AG08396 (cell line): ENCODE measurements around the gene DLG5.

Source experiments
- DNase-seq: peaks from one replicate; pipeline ENCODE4 v3.0.0; 2012; ENCODE audit warnings: low spot score, mixed read lengths

The DLG5 gene, protein sequence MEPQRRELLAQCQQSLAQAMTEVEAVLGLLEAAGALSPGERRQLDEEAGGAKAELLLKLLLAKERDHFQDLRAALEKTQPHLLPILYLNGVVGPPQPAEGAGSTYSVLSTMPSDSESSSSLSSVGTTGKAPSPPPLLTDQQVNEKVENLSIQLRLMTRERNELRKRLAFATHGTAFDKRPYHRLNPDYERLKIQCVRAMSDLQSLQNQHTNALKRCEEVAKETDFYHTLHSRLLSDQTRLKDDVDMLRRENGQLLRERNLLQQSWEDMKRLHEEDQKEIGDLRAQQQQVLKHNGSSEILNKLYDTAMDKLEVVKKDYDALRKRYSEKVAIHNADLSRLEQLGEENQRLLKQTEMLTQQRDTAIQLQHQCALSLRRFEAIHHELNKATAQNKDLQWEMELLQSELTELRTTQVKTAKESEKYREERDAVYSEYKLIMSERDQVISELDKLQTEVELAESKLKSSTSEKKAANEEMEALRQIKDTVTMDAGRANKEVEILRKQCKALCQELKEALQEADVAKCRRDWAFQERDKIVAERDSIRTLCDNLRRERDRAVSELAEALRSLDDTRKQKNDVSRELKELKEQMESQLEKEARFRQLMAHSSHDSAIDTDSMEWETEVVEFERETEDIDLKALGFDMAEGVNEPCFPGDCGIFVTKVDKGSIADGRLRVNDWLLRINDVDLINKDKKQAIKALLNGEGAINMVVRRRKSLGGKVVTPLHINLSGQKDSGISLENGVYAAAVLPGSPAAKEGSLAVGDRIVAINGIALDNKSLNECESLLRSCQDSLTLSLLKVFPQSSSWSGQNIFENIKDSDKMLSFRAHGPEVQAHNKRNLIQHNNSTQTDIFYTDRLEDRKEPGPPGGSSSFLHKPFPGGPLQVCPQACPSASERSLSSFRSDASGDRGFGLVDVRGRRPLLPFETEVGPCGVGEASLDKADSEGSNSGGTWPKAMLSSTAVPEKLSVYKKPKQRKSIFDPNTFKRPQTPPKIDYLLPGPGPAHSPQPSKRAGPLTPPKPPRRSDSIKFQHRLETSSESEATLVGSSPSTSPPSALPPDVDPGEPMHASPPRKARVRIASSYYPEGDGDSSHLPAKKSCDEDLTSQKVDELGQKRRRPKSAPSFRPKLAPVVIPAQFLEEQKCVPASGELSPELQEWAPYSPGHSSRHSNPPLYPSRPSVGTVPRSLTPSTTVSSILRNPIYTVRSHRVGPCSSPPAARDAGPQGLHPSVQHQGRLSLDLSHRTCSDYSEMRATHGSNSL (N-terminal part only)

DNA sequence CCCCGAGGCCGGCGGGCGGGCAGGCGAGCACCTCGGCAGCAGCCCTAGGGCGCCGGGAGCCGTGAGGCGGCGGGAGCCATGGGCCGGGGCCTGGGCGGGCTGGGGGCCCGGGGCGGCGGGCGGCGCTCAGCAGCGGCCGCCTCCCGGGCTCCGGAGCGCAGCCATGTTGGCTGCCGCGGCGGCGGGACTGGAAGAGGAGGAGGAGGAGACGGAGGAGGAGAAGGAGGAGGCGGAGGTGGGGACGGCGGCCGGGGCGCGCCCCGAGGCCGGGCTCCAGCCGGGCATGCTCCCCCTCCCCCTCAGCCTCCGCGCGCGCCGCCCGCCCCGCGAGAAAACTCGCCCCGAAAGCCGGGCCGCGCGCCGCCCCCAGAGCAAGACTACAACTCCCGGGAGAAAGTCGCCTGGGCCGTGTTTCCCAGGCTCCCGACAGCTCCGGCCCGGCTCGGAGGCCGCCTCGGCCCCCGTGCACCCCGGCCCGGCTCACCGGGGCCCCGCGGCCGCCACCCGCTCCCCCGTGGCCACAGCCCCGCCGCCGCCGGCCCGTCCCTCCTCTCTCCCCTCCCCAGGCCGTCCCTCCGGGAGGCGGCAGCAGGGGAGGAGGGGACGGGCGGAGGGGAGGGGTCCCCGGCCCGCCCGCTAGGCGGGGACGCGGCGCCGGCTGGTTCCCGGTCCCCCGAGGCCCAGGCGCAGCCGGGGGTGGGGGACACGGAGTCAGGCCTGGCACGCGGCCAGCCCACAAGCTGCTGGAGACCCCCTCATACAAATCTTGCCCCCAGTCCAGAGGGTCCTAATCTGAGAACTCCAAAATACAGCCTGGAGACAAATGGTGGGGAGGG lies at the start of gene DLG5:
TSS of gene DLG5 (minus strand) at position 190 of the 836 bp plus-strand sequence. CDS start 235 bp downstream, outside the sequence.
- DNase-seq = peak; percentile 88

DNA sequence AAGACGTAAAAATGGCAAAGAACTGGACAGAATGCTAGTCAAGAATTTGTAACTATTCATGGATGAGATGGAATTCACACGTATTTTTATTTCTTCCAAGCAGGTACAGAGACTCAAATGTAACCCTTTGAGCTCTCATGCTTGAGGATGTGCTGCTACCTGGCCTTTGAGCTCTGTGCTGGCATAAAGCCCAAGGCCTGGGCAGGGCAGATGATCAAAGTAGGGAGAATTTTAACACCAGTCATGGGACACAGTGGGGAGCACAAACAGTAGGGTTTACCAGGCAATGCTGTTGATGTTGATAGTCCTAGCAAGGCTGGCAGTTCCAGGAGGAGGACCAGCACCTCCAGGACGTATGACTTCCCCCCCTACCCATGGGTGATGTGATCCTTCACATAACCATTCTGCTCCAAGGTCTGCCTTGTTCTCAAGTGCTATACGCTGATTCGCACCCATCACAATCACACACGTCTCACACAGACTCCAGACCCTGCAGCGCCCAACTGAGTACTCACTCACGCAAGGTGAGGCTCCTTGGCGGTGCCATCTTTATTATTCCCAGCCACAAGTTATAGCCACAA lies 48.6 kb upstream of the DLG5 start:
- no peak for DNase-seq

DNA sequence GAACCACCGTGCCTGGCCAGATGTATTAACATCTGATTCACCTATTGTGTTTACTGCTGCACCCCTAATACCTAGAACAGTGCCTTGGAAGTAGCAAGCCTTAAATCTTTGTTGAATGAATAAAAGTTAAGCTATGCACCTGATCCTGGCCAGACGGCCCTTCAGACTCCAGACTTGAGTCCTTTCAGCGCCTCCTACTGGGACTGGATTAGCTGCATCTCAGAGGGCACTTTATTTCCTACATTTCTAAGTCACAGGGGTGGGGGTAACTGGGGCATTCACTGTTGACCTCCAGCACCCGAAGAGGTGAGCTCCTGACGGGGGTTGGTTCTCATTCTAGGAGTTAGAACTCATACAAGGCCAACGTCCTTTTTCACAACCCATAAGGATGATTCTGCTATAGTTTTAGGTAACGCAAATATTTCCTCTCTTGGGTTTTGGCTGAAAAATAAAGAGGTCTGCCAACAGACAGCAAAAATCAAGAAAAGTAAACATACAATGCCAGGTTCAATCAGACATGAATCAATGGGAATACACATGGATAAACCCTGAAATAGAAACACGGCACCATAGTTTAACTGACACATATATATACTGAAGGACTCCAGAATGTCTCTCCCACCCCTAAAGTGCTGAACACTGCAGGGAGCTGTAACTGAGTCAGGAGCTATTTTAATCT lies 48.0 kb upstream of the DLG5 start:
- peak; percentile 45 for DNase-seq

DNA sequence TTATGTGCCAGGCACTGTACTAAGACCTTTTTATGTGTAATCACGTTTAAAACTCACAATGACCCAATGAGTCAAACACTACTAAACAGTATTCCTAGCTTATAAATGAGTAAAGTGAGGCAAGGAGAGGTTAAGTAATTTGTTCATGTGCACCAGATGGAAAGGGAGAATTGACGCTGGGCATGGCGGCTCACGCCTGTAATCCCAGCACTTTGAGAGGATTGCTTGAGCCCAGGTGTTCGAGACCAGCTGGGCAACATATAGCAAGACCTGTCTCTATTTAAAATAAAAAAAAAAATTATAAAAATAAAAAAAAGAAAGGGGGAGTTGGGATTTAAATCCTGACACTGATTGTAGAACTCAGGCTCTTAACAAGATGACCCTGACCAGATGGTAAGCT lies 46.7 kb upstream of the DLG5 start:
- no peak for DNase-seq

DNA sequence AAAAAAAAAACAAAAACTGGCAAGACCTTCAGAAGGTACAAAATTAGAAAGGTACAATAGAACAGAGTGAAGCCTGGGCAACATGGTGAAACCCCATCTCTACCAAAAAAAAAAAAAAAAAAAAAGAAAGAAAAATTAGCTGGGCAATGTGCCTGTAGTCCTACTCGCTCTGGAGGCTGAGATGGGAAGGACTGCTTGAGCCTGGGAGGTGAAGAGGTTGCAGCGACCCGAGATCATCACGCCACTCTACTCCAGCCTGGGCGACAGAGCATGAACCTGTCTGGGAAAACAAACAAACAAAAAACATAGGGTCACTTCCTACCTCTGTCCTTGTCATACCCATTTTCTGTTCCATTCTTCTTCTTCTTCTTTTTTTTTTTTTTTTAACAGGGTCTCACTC lies 45.6 kb upstream of the DLG5 start:
- DNase-seq = no peak

DNA sequence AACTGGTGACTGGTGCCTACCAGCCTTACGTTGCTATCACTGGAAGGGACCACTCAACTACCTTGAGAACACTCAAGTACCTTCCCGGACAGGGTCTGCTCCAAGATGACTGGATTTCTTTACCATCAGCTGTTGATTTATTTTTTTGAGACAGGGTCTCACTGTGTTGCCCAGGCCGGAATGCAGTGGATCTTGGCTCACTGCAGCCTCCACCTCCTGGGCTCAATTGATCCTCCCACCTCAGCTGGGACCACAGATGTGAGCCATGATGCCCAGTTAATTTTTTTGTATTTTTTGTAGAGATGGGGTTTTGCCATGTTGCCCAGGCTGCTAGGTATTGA lies 45.2 kb upstream of the DLG5 start:
- no peak for DNase-seq

DNA sequence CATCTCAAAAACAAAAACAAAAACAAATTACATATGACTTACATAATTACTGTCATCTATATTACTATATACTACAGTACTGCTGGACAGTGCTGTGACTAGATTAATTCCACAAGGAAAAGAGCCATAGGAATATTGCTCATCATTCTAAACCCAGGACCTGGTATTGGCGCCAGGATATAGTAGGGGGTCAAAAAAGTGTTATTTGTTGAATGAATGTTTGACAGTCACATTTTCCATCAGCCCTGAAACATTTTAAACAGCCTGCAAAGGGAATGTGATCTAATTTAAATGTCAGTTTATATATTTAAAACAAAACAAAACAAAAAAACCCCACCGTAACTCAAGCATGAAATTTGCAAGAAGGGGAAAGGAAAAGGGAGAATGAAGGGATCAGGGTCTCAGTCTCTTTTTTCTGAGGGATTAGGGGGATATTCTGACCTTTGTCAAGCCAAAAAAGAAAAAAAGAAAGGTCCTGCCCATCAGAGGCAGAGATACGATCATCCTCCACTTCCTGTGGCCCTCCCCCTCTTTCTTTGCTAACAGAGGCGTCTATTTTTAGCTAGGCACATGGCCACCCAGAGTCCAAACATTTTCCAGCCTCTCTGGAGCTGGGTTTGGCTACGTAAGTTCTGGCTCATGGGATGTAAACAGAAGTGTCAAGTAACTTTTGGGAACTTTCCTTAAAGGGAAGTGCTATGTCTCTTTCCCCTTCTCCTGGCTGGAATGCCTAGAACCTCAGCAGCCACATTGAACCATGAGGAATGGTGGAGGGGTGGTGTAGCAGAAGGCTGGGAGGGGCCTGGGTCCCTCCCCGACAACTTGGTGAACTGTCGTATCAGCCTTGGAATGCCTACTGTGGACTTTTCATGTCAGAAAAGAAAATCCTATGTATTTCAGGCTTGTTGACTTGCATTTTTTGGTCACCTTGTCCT lies 44.6 kb upstream of the DLG5 start:
- DNase-seq = peak; percentile 87

DNA sequence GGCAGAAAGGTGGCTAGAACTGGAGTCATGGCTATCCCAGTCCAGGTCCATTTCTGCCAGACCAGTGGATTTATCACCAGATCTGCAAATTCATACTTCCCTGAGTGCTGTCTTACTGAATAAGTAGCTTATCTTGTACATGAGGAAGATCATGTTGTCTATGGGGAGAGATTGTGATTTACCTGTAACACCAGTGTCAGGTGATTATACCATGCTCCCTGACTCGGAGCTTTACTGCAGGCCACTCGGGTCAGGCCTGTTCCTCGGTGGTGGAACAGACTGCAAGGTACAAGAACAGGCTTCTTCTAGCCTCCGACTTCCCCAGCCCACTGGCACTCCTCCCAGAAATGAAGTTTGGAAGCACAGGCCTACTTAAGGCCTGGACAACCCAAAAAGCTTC lies 42.6 kb upstream of the DLG5 start:
- DNase-seq = no peak

DNA sequence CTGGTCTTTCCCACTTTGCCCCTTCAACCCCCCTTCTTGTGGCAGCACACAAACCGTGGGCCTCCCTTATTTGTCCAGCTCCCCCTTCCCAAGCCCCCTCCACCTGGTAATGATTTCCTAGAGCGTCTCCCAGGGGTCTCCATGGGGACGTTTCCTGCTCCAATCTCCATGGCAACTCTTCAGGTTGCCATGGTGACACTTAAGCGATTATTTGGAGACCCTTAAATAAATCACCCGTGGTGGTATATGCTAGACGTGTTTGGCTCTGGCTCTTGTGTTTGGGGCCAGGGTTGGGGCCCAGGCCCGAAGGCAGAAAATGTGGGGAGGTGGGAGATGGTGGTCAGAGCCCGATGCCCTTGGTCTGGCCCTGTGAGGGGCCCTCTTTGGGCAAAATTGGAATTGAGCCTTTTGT lies 41.1 kb upstream of the DLG5 start:
- DNase-seq = no peak

DNA sequence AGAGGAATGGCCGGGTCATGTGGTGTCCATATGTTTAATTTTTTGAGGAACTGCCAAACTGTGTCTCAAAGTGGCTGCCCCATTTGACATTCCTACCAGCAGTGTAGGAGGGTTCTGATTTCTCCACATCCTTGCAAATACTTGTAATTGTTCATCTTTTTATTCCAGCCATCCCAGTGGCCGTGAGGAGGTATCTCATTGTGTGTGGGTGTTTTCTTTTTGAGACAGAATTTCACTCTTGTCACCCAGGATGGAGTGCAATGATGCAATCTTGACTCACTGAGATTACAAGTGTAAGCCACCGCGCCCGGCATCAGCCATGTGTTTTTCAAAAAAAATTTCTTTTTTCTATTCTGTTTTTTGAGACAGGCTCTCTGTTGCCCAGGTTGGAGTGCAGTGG lies 38.7 kb upstream of the DLG5 start:
- DNase-seq = peak; percentile 36

DNA sequence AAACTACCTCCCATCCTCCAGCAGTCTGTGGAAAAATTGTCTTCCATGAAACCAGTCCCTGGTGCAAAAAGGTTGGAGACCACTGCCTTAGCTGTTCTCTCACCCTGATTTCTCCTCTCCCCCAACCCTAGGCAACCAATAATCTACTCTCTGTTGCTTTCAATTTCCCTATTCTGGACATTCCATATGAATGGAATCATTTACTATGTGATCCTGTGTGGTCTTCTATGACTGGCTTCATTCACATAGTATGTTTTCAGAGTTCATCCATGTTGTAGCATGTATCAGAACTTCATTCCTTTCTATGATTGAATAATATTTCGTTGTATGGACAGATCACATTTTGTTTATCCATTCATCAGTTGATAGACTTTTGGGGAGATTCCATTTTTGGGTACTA lies 38.3 kb upstream of the DLG5 start:
- no peak for DNase-seq

DNA sequence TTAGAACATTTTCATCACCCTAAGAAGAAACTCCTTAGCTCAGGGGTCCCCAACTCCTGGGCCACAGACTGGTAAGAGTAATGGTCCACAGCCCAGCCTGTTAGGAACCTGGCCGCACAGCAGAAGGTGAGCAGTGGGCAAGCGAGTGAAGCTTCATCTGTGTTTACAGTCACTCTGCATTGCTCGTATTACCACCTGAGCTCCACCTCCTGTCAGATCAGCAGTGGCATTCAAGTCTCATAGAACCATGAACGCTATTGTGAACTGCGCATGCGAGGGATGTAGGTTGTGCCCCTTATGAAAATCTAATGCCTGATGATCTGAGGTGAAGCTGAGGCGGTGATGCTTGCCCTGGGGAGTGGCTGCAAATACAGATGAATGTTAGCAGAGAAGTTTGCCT lies 37.3 kb upstream of the DLG5 start:
- DNase-seq = no peak

DNA sequence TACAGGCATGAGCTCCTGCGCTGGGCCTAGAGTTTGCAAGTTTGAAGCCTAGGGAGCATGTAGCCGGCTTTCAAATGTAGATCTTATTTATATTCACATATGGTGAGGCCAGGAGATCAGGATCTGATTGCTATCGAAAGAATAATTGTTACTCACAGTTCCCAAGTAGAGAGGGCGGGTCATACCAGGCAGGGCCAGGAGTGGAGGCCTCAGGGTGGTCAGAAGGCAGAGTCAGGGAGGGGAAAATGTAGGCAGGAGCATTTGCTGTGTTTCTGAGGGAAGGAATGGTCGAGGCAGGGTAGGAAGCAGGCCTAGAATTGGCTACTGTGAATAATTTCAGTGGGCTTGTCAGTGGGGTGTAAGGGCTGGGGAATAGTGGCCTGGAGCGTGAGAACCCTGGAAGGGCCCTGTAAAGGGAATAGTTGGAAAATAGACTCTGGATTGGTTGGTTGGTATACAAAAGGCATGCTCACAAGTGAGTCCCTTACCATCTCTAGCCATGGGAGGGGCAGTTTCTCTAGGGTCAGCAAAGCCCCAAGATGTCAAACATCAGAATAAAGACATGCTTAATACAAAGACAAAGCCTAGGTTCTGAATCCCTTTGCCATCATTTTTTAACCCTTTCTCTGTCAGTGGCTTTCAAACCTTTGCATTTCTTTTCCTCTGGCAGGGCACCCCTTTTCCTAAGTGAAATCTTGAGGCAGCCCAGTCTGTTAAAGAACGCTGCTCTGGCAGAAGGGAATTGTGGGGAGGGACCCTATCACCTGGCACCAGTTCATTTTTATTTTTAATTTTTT lies 36.0 kb upstream of the DLG5 start:
- DNase-seq = no peak

DNA sequence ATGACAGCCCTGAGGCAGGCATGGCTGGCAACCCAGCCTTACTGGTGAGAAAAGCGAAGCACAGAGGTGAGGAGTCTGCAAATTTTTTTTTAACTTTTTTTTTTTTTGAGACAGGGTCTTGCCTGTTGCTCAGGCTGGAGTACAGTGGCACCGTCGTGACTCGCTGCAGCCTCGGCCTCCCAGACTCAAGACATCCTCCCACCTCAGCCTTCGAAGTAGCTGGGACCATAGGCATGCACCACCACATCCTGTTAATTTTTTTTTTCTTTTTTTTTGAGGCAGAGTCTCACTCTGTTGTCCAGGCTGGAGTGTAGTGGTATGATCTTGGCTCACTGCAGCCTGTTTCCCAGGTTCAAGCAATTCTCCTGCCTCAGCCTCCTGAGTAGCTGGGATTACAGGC lies 35.1 kb upstream of the DLG5 start:
- no peak for DNase-seq

DNA sequence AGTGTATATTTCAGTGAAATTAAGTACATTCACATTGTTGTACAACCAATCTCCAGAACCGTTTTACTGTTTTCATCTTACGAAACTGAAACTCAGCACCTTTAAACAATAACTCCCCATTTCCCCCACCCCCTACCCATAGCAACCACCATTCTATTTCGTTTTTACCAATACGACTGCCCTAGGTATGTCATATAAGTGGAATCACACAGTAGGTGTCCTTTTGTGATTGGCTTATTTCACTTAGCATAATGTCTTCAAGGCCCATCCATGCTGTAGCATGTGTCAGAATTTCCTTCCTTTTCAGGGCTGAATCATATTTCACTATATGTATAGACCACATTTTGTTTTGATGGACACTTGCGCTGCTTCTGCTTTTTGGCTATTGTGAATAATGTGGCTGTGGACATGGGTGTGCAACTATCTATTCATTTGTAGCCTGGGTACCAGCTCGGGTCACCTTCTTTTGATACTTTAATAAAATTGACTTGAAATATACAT lies 34.3 kb upstream of the DLG5 start:
- DNase-seq = no peak

DNA sequence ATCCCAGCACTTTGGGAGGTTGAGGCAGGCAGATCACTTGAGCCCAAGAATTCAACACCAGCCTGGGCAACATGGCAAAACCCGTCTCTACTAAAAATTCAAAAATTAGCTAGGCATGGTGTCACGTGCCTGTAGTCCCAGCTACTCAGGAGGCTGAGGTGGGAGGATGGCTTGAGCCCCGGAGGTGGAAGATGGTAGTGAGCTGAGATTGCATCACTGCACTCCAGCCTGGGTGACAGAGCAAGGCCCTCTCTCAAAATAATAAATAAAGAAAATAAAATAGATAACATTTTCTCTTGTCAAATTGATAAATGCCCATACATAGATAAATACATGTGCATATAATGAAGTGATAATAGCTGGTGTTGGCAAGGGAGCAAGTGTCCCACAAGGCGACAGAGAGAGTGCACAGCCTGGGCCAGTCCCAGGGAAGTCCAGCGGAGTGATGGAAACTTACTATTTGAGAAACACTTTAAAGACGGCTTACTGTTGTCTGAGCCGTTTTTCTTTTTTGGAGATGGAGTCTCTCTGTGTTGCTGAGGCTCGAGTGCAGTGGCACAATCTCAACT lies 33.4 kb upstream of the DLG5 start:
- no peak for DNase-seq

DNA sequence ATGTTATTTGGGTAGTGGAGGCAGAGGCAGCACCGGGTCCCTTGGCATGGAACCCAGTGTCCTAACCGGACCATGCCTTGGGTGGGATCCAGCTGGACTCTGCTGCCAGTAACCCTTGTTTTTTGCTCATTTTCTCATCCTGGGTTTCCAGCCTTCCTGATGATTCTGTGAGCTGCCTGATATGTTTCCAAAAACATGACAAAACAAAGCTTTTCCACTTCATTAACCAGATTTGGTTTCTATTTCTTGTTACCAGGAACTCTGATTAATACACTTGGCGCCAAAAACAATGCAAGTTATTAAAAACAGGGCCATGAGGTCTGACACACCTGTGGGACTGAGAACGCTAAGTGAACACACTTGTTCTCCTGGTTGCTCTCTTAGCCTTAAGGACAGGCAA lies 32.8 kb upstream of the DLG5 start:
- DNase-seq = no peak

DNA sequence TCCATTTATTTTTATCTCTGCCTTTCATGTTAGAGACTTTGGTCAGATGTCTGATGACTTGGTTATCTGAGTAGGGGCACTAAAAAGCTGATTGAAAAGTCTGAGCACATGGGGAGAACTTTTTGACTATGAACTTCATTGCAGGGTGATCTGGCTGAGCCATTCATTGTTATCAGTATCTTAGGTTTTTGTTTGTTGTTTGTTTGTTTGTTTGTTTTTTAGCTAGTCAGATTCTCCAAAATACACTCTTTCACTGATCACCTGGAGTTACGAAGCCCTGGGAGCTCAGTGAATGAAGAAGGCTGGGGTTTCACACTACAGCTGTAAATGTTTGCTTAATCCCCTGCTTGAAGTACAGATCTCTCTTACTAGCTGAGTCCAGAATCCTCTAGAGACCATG lies 28.6 kb upstream of the DLG5 start:
- DNase-seq = no peak
